Activated CD4-positive, alpha-beta T cell treated with anti-CD3 and anti-CD28 coated beads for 1 hour (primary cell): ENCODE data around the gene ZDHHC17.

ENCODE experiments used
- DNase-seq: peaks from one replicate; pipeline ENCODE4 v3.0.0-alpha.2; 2020

Gene ZDHHC17

GRCh38 chr12:76836633-76837032 lies 72.7 kb downstream of the ZDHHC17 start:
- DNase-seq, result no peak

GRCh38 chr12:76847260-76847659 lies 83.3 kb downstream of the ZDHHC17 start:
- DNase-seq, result no peak

GRCh38 chr12:76848132-76848531 lies 84.2 kb downstream of the ZDHHC17 start:
- no peak for DNase-seq

- no peak for DNase-seq
Observed at GRCh38 chr12:76852106-76852505, 88.2 kb downstream of the ZDHHC17 start.

GRCh38 chr12:76855271-76855670 lies 91.4 kb downstream of the ZDHHC17 start:
- no peak for DNase-seq

GRCh38 chr12:76856018-76856644 lies 92.2 kb downstream of the ZDHHC17 start:
- no peak for DNase-seq

DNA sequence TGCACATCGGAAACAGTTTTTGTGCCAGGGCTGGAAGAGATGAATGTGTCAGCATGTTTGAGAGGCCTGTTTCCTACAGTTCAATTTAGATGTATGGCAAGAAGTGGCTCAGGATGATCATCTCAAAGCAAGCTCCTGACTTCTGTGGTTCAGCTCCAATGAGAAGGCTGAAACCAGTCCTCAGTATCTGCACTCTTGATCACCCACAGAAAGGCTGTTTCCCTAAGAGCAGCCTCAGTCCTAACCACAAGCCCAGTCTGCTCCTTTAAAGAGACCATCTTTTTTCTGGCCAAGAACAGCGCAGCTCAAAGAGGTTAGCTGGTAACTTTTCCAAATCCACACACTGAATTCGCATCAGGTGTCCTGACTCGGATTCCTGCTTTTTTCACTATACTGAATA lies 95.7 kb downstream of the ZDHHC17 start:
- DNase-seq, result no peak

DNA sequence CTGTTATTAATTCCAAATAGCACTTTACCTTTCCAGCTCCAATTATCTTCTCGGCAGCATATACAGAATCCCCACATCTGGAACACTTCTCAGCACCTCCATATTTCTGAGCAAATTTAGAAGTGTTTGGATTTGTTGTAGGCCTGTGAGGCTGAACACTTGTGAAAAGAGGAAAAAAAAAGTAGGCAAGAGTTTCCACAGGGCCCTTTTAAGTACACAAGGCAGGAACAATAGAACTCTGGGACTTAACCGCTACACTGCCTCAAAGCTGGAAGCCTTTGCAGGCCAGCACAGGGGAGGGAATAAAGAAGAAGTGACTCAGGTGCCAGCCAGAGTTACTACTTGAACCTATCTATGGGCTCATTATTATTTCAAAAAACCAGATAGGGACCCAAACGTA lies 96.3 kb downstream of the ZDHHC17 start:
- DNase-seq, result no peak

DNA sequence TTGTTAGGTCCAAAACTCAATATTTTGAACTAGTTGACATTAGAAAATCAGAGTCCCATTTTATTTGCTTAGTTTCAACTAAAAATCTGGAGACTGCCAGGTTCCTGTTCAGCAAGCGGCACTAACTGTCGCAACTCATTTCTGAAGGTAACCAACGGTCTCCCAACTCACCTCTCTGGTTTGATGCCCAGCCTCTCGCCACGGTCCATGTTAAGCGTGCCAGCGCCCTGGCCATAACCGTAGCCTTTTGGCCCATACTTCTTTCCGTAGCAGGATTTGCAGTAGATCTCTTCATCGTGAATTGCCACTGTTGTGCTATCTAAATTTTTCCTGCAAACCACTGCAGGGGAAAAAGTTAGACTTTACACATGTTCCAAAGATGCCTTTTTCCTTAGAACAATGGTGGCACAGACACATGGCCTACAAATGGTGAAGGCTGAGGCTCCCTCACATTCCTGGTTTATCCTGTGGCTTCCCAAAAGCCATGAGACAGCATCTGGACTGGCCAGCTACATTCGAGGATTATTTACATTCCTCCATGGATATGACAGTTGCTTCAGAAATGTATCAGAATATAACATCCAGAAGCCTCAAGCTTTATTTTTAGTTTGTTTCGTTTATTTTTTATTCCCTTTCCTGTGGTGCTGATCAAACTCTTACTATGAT lies 99.2 kb downstream of the ZDHHC17 start:
- no peak for DNase-seq

DNA sequence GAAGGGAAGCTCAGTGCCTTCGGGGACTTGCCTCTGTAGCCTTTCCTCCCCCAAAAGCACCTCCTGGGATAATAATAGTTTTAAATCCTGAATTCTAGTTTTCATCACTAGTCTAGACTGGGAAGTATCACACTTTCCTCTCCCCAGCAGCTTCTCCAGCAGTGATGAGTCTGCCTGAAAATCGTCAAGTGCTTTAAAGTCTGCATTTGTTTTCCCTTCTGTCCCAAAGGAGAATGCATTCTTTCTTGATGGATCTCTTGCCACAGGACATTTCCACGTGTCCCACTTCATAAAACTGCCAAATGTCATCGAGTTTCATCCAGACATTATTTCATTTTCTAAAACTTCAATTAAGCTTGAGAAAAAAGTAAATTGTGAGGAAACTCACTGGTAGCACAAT lies 99.9 kb downstream of the ZDHHC17 start:
- DNase-seq, result no peak

DNA sequence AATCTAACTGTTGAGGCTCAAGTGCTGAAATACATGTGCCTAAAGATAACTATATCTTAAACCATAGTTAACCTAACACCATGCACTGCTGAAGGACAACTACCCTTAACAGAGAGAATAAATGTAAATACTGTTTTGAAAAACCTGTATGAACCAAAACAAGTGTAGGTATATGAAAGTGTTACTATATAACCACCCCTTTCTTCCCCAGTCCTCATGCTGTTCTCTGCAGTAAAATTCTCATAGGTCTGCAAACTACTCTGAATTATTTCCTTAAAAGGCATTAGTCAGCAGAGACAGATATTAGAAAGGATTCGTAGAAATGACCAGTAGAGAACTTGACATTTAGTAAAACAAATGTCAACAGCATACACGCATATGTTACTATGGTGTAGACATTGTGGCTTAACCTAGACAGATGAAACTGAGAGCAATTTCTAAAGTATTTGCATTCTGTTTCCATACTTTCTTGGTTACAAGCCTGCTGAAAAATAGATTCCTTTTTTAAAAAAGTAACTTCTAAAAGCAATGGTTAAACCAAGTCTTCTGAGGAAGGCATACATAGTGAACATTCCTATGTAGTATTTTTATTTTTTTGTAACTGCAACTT lies 101.0 kb downstream of the ZDHHC17 start:
- DNase-seq, result no peak

- DNase-seq, result no peak
Observed at GRCh38 chr12:76866151-76866567, 102.2 kb downstream of the ZDHHC17 start.

DNA sequence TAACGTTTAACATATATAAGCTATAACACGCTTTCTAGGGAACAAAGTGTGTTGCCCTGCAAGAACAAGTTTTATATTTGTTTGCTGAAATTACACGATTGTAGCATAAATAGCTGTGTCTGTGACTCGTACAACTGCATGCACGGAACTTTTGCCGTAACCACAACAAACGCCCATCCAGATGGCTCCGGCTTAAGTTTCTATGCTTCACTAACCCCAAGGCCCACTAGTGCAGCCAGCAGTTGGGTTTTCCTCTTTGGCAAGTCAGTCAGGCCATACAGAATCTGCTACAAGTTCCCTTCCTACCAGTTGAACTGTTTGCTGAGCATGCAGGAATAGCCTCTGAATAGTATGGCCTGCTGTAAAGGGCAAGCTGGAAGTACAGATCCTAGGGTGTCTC lies 102.8 kb downstream of the ZDHHC17 start:
- no peak for DNase-seq

DNA sequence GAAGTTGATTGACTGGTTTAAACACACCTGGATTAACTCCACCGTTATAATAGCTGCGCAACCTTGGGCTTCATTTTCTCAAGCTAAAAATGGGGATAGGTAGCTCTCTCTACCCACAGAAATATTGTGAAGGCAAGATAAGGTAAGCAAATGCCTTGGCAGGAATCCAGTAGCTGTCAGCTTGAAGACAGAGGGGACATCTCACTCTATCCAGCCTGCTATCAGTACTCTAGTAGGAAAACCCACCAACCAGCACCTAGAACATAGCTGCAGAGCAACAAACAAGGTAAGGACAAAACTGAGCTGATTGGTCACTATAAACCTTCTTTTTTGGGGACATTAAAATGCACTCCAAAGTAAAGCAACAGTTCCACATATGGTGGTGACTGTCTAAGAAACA lies 107.2 kb downstream of the ZDHHC17 start:
- no peak for DNase-seq

GRCh38 chr12:76871742-76872141 lies 107.8 kb downstream of the ZDHHC17 start:
- no peak for DNase-seq

GRCh38 chr12:76872415-76872814 lies 108.5 kb downstream of the ZDHHC17 start:
- no peak for DNase-seq

DNA sequence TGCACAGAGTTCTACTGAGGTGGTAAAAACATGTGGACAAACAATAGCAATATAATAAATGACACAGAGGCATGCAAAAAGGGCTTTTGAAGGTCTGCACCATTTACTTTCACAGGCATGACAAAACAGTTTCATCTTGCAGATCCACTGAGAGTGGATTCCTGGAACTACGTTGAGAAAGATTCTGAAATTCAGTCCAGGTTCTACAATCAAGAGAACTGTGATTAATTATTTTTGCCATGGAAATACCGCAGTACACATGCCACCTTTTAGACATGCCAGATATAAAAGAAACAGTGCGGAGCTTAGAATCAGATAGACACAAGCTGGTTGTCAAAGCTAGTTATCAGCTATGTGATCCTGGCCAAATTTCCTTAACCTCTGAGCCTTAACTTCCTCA lies 110.1 kb downstream of the ZDHHC17 start:
- no peak for DNase-seq

GRCh38 chr12:76874491-76875190 lies 110.7 kb downstream of the ZDHHC17 start:
- DNase-seq, result no peak

DNA sequence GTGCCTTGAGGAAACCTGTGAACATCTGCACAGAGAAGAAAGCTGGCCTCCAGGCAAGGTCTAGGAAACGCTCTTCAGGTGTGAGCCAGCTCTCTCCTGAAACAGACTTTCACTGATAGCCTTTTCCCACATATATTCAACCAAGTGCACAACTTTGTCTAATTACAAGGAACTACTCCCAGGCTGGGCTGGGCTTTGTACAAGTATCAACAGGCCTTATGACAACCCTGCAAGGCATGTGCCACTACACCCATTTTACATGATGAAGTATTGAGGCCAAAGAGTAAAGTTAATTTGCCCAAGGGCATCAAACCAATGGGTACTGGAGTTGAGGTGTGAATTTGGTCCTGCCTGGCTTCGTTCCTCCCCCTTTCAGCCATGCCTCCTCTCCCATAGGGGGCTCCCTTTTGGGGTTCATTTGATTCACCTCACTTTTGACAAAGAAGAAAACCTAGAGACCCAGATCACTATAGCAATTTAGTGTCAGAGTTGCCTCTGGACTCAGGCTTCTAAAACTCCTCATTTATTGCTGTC lies 112.8 kb downstream of the ZDHHC17 start:
- no peak for DNase-seq

GRCh38 chr12:76878099-76878898 lies 114.4 kb downstream of the ZDHHC17 start:
- DNase-seq, result no peak

DNA sequence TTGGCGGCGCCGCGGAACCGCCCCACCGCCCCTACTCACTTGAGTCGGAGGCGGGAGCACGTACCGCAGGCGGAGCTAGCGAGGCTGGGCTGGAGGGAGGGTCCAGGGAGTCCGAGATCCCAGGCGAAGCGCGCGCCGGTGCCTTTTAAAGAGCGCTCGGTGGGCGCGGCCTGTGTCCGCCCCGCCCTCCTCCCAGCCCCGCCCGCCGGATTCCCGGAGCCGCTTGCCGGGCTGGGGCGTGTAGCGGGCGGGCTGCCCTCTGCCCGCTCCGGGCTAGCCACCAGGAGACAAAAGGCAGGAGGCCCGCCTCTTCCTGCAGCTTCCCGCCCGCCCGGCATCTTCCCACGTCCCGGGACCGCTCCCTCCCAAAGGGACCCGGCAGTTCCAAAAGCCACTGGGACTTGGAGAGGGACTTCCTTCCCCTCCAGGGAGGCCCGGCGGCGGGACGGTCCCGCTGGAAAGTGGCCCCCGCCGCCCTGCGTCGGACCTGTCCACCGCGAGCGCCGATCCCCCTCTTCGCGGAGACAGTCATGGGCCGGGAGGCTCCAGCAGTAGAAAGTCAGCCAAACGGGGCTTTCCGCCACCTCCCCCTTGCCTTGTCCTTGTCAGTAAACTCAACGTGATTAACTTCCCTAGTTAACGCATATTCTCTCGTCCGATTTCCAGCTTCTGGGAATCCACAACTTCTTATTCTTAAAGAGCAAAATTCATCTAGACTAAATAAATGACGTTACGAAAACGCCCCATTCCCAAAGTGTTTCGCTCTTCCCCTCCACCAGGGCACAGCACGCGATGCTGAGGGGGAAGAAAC lies 115.2 kb downstream of the ZDHHC17 start, which contains the start of gene CSRP2:
TSS of gene CSRP2 (minus strand) at position 121 of the 811 bp plus-strand sequence. CDS start 12,759 bp downstream, outside the sequence.
- peak; percentile 23 for DNase-seq
